Endometrial microvascular endothelial cells (primary cell): ENCODE measurements around the gene ATG12. TPM values are rescaled to one million over a fixed set of nuclear protein-coding genes. Genes with fewer than 3 reads are reported as not detected.
"Not testable (repeated sequence)": the region's sequence is repeated elsewhere in the genome, so short reads cannot be mapped to it uniquely, and the experiment has no call there.

Source experiments
- in situ Hi-C: cut with HindIII; loops from 2 replicates; pipeline ENCODE4 v1.10.0; 2017; ENCODE audit warnings: low sequenced_read_pairs, low pct_unique_long_range_greater_than_20kb; ENCODE audit errors: inconsistent ontology term
- total RNA-seq: library from RNA; depleted of rRNA; stranded (reverse); fragments of >200 nt; gene quantifications from one replicate; pipeline ENCODE4 v1.2.3, GENCODE V29; 2015; ENCODE audit errors: inconsistent ontology term

ATG12 gene
- total RNA-seq, 1 donor from 2014 or later: 28.9 TPM

DNA sequence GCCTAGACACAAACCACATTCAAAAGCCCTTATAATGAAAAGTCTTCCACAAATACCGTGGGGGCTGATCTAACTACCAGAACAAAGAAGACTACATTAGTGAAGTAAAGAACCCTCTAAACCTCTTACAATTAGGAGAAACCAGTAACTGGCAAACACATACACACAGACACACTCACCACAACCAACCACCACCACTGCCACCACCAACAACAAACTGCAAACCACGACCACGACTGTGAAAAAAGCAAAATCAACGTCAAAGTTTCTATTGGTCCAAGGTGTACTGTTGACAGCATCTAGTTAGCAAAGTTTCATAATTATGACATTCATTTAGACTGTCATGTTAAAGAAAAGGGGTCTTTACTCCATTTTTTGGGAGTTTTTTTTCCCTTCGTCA, 27.6 kb downstream of the ATG12 start:
- in situ Hi-C loops: no loop called here

DNA sequence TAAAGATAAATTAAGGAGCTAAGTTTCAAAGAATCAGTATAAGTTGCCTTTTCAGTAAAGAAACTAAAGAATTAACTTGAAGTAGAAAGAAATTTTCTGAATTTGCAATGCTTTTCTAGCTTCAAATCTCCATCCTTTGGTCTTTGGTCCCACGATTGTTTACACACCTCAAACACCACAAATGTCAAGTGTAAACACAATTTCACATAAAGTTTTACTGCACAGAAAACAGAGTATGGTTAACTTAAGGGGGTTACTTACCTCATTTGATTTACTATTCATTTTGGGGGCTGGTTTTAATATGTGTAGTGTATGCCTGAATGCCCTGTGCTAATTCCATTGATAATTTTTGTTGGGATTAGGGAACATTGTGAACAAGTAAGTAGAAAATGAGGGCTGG, 29.0 kb downstream of the ATG12 start:
- in situ Hi-C loops: no loop called here

DNA sequence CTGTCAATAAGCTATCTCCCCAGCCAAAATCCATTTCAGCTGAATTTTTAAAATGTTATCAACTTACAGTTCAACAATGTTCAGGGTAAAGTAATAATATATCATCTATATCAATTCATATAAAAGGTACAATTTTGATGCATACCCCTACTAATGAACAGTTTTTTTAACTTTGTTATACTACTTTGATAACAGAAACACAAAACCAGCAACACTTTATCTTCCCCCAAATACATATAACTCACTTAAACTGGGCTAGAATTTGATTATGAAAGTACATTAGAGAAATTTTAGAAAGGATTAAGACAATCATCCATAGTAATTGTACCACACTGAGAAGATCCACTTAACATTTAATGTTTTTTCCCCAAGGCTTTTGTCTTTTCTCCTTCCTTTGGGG, 30.0 kb downstream of the ATG12 start:
- in situ Hi-C loops: no loop called here

DNA sequence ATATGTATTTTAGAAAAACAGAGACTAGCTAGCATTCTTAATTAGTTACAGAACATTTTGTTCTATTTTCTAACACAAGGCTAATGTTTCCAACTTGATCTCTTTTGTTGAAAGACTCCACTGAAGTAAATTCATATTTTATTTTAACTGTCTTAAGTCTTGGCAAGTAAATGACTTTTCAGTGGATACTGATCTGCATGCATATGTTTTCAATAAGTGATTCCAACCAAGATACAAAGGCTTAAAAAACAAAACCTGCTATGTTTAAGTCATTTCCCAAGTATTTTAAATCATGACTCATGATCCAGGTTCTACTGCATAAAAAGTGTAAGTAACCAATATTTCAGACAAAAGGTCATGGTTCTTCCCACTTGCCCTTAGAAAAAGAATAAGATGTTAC, 30.6 kb downstream of the ATG12 start:
- in situ Hi-C loops: no loop called here

DNA sequence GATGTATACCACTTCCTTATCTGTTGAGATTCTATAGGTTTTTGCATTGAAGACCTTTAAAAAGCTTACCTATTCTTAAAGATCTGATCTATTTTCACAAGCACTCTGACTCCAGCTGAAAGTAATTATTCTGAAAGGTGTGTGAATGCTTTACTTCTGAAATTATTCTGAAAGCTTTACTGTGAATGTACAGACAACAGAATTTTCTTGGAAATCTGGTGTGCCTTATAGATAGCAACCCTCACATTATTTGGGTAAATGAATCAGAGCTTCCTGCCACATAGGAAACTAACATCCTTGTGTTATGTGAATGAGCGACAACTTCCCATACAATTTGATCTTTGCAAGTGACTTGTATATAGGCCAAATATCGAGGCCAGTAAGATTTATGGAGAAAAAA, 31.4 kb downstream of the ATG12 start:
- in situ Hi-C loops: no loop called here

DNA sequence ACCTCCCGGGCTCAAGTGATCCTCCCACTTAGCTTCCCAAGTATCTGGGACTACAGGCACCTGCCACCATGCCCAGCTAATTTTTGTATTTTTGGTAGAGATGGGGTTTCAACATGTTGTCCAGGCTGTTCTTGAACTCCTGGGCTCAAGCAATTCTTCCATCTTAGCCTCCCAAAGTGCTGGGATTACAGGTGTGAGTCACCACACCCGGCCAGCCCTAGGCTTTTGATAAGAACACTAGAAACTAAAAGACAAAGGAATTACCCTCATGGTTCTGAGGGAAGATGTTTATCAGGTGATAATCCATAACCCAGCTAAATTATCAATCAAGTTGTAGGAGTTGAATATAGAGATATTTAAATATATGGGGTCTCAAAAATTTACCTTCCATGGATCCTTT, 33.3 kb downstream of the ATG12 start:
- in situ Hi-C loops: not testable (repeated sequence)

DNA sequence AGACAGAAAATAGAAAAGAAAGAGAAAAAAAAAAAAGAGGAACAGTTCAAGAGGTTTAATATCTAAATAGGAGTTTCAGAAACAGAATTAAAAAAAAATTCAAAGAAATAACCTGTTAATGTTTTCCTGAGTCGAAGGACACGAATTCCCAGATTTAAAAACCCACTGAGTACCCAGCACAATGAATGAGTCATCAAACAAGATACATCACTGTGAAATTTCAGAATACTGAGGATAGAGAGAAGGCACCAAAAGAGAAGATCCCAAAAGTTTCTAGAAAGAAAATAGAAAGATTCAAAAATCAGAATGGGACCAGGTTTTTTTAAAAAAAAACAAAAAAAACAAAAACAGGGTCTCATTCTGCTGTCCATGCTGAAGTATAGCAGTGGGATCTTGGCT, 33.7 kb downstream of the ATG12 start:
- in situ Hi-C loops: no loop called here

DNA sequence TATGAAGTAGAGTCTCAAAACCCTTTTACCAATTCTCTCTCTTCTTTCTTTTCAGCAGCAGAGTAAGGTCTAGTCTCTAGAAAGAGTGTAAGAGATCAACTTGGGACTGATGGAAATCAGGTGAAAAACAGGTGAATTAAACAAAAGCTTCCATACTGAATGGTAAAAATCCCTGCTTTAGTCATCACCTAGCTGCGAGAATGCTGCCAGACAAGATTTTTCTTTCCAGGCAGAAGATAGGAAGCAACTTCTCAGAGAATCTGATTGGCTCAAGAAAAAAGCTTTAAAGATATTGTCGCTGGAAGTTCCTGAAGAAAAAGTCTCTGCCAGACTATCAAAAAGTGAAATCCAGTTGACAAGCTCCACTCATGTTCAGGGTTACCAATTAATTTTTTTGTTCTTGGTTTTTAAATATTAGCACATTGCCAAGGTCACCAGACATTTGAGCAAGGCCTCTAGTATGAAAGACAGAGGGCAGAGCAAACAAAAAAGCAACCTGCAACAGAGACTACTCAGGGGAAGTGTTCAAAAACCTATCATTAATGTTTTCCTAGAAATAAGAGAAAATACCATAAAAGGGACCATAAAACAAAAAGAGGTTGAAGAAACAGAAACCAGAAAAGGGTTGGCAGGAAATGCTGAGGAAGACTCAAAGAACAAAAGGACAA, 34.2 kb downstream of the ATG12 start:
- in situ Hi-C loops: no loop called here

DNA sequence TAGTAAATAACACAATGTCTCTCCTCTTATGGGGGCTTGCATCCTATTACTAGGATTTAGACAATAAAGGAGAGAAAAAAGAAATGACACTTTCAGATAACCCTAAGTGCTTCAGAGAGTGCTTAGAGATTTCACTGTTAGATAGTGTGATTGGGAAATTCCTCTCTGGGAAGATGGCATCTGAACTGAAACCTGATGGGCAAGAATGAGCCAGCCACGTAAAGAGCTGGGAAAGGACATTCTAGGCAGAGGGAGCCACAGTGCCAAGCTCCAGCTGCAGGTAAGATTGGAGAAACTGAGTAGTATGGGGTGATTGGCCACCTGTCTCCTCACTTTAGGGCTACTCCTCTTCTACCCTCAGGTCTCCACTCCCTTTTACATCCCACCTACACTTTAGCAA, 39.4 kb downstream of the ATG12 start:
- in situ Hi-C loops: no loop called here

DNA sequence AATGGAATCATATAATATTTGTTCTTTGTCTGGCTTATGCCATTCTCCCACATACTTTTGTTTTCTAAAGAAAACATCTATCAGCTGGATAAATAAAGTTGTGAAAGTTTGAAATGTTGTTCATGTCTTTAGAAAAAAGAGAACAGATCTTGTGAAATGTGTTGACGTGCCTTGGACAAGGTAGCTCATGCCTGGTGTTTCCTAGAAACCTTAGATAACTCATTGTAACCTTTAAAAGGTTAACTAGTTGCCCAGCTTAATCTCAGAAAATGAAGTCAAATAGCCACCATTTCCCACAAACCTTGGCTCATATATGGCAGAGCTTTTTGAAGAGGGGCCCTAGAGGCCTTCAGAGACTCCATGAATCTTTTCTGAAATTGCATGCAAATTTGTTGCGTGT, 40.2 kb downstream of the ATG12 start:
- in situ Hi-C loops: no loop called here

DNA sequence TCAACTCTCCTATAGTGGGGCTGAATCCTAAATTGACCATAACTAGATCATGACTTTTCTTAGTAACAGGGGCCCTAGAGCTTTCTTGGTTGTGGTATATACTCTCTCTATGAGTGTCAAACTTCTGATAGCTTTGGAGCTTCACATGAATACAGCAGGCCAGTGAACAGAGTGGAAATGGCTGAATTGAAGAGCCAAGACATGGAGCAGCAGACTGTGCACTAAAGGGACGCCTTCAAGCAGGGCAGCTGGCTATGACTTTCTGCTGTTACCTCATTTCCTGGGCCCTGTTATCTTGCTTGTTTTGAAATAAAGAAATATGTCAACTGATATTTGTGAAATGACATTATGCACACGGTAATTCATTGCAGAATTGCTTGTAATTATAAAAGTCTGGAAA, 41.3 kb downstream of the ATG12 start:
- in situ Hi-C loops: no loop called here

DNA sequence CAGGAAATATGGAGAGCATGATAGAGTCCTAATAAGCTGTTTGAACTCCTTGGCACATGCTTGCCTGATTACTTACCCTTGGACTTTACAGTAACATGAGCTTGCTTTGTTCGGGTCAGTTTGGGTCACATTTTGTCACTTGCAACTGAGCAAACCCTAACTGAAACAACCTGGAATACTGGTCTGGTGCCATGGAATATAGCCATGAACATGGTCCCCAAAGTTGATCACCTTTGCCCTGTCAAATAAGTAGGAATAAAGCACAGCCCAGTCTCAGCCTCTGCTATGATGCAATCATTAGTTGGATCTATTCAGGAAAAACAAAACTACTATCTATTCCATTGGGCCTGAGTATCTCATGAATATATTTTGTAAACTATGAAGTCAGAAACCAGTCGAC, 43.1 kb downstream of the ATG12 start:
- in situ Hi-C loops: no loop called here

DNA sequence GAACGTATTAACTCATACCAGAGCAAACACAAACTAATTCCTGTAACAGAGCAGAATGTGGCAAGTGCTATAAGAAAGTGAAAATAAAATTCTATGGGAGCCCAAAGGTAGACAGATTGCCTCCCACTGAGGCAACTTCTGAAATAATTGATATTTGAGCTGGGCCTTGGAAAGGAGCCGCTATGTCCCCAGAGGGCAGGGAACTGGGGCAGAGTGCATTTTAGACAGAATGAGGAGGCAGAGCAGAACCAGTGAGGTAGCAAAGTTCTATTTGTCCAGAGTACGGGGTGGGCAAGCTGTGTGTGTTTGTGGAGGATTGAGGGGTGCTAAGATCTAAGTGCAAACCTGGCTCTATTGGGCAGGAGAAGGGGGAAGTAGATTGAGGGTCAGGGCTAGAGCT, 44.7 kb downstream of the ATG12 start:
- in situ Hi-C loops: no loop called here

DNA sequence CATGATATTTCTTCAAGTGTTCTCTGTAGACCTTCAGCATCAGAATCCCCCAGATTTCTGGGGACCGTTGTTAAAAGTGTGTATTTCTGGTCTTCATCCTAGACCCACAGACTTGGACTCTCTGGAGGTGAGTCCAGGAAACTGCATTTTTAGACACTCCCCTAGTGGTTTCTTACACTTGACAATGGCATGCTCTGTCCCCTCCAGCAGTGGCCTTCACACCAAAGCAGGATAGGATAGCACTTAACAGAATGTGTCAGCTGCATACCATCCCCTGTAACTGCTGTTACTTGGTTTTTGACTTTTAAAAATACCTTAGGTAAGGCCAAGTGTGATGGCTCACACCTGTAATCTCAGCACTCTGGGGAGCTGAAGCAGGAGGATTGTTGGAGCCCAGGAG, 45.7 kb downstream of the ATG12 start:
- in situ Hi-C loops: no loop called here

DNA sequence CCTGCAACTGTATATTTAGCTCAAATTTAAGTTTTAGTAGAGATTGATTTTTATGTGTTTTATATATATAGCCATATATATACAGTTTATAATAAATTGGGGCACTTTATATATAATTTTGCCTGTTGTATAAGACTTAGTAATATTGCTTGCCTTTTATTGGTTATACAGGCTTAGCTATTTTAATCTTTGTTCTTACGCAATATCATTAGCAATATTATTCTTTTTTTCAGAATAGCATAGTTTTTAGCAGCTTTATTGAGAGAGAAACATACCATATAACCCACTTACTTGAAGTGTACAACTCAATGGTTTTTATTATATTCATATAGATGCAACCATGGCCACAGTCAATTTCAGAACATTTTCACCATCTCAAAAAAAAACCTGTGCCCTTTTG, 52.9 kb downstream of the ATG12 start:
- in situ Hi-C loops: no loop called here

DNA sequence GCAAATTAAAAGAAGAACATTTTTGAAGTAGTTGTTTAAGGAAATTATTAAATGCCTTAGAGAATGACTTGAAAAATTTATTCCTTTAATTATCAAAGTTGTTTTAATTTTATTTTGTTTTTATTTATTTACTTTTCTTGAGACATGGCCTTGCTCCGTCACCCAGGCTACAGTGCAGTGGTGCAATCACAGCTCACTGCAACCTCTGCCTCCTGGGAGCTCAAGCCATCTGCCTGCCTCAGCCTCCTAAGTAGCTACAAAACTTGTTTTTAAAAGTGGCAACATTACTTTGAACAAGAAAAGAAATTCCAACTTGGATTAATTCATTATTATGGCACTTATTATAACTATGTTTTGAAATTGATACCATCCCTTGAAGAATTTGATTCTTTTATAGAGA, 53.9 kb downstream of the ATG12 start:
- in situ Hi-C loops: no loop called here

DNA sequence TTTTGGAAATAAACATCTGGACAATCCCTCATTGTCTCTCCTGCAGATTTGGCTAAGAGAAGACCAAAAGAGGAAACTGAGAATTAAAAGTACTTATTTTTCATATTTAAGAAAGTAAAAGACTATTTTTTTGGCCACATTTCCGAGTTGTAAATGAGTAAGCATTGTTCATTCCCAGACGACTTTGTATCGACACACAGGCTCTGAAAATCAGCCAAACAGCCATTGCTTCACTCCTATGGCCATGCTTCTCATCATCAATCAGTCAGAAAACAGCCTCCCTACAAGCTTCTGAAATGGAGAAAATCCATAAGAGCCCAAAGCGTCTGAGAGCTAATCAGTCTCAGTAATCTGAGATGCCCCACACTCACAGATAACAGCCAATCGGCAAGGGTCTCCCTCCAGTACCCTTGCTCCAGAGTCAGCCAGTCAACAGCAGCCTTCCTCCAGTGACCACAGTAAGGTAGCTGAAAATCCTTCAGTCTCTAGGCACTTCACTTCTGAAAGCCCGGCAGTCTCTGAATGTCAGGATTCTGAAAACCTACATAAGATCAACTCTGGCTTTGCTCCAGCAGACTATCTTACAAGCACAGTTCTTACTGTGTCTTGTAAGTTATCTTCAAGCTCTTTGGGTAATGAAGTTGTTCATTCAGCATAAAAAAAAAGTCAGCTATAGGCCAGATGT, 55.8 kb downstream of the ATG12 start:
- in situ Hi-C loops: no loop called here

DNA sequence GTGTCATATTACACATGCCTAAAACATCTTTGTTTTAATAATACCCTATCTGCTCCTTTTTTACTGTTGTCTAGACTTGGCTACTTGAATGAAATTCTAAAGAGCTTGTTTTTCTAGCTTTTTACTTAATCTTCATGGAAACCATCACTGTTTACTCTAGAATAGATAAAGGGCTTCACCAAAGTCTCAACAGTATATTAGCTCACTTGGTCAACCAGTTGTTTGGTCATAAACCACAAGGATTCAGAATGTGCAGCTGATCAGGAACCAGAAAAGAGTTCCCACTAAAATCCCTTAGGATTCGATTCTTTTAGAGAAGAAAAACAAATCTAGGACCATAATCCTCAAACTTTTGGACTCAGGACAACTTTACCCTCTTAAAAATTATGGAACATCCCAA, 62.9 kb downstream of the ATG12 start:
- in situ Hi-C loops: no loop called here
